GM12864 (cell line): ENCODE data around the gene SBSN.

Experiments
- DNase-seq: peaks from one replicate; pipeline ENCODE4 v3.0.0-alpha.2; 2011; ENCODE audit warnings: low read depth
- H3K4me3 ChIP-seq: 2 replicates; pipeline ENCODE4 v1.5.1; 2011; ENCODE audit warnings: mild to moderate bottlenecking, low read depth, low read length, control low read depth
- TF ChIP-seq, protein P1 (sequence below): IDR thresholded peaks from 2 replicates; pipeline ENCODE4 v1.5.1; 2011; ENCODE audit warnings: low read depth, mild to moderate bottlenecking, moderate library complexity, low read length, control low read depth, inconsistent platforms; ENCODE audit errors: missing control alignments

The SBSN gene

DNA sequence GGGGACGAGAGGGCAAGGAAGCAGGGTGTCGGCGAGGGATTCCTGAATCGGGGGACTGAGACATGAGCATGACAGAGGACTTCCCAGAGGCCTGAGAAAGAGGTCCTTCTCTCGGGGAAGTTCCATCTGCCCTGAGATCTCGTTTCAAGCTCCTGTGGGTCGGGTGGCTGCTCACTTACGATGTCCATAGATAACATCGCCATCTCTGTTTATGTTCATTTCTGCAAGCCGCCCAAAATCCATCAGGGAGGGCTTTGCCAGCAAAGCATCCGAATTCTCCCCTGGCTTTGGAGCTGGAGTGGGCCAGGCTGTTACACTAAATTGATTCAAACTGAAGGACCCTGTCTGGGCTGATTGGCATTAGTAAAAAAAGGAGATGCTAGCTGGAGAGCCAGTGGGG lies 20.6 kb downstream of the SBSN start:
- H3K4me3 ChIP-seq = no peak overlapping the region
- TF ChIP-seq, protein P1, sequence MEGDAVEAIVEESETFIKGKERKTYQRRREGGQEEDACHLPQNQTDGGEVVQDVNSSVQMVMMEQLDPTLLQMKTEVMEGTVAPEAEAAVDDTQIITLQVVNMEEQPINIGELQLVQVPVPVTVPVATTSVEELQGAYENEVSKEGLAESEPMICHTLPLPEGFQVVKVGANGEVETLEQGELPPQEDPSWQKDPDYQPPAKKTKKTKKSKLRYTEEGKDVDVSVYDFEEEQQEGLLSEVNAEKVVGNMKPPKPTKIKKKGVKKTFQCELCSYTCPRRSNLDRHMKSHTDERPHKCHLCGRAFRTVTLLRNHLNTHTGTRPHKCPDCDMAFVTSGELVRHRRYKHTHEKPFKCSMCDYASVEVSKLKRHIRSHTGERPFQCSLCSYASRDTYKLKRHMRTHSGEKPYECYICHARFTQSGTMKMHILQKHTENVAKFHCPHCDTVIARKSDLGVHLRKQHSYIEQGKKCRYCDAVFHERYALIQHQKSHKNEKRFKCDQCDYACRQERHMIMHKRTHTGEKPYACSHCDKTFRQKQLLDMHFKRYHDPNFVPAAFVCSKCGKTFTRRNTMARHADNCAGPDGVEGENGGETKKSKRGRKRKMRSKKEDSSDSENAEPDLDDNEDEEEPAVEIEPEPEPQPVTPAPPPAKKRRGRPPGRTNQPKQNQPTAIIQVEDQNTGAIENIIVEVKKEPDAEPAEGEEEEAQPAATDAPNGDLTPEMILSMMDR = no peak
- DNase-seq = no peak

DNA sequence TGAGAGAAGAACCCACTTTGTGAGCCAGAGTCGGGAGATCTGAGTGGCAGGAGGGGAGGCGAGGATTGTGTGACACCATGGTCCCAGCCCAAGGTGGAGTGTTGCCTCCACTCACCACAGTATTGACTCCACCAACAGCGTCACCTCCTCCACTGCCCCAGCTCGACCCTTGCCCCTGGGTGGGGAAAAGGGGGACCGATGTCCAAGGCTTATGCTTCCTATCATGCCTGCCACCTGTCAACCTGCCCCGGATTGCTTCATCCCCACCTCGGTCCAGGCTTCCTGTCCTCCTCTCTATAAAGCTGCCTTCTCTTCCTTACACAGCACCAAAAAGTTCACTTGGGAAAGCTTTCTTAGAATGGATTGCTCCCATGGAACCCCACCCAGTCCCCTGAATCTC lies 22.1 kb downstream of the SBSN start:
- no peak for DNase-seq
- no peak overlapping the region for H3K4me3 ChIP-seq
- TF ChIP-seq, protein P1 = no peak

DNA sequence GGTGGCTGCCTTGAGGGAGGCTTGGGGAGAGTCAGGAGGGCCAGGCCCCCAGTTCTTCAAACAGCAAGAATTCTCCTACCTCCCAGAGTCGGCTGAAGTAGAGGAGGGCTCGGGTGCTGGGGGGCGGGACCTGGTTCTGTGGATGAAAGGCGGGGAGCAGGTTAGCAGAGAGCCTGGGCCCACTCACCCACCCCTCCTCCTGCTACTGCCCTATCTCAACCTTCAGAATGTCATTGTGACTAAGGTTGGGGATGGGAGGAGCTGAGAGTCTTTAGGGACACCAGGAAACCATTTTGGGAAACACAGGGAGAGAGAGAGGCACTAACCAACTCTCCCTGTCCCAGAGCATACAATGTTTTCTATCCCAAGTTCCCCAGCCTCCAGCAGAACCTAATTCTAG lies 25.4 kb downstream of the SBSN start:
- TF ChIP-seq, protein P1 = no peak
- no peak overlapping the region for H3K4me3 ChIP-seq
- DNase-seq = no peak

DNA sequence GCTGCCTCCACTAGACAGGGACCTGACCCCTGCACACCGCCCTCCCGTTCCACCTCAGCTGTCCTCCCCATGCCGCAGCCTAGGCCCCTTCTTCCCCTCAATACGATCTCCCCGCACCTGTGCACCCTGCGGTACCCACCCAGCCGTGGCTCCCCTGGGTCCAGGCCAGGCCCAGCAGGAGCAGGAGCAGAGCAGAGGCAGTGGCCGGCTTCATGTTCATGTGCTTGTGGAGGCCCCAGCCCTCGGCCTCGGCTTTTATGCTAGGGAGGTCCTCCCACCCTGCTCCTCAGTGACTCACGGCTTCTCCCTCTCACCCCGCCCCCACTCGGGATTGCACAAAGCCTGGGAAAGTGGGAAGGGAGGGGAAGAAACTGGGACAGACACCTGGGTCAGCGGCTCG lies 26.4 kb downstream of the SBSN start:
- no peak overlapping the region for H3K4me3 ChIP-seq
- DNase-seq = no peak
- TF ChIP-seq, protein P1 = no peak

DNA sequence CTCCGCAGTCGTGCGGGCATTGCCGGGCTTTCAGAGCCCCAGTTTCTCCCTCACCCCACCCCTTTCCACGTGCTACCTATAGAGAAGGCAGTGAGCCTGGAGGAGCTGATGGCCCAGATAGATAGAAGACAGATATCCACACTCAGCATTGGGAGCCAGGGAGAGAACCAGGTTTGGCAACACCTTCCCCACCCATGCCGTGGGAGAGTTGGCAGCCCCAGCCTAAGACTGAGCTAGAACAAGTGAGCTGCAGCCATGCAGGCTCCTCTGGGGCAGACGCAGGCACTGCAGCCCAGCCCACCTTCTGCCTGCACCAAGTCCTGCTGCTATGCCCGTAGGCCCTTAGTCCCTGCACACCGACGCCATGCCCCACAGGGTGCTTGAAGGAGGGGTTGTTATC lies 27.5 kb downstream of the SBSN start:
- no peak for DNase-seq
- no peak overlapping the region for H3K4me3 ChIP-seq
- TF ChIP-seq, protein P1 = no peak

DNA sequence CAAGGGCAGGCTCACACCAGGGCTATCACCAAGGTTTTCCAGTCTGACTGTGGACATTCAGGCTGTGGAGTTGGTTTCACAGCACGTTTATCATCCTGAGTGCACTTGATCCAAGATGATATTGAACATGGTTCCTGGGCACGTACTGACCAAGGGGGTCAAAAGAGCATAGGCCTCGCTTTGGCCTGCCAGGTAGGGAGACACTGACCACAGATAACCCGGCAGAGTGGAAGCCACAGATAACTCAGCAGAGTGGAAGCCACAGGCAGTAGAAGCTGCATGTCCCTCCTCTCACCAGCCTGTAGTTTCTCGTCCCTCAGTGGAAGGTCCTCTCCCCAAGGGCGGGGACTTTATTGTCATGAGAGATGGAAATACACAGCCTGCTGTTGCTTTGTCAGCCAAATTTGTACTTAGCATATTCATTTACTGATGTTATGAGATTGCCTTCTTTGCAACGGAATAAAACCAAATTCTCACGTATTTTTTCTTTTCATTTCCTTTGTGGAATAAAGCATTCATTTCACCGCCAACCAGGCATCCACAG lies 29.1 kb downstream of the SBSN start:
- DNase-seq = no peak
- H3K4me3 ChIP-seq = no peak overlapping the region
- TF ChIP-seq, protein P1 = no peak

DNA sequence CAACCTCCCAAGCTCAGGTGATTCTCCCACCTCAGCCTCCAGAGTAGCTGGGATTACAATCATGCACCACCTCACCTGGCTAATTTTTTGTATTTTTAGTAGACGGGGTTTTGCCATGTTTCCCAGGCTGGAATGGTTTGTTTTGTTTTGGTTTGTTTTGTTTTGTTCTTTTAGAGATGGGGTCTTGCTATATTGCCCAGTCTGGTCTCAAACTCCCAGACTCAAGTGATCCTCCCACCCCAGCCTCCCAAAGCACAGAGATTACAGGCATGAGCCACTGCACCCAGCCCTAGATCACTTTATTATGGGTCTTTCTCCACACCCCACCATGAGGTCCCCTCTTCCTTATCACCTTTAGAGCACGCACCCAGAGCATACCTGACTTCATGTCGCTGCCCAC lies 29.9 kb downstream of the SBSN start:
- DNase-seq = no peak
- no peak overlapping the region for H3K4me3 ChIP-seq
- TF ChIP-seq, protein P1 = no peak
